Astrocyte (in vitro differentiated cells and primary cell): ENCODE measurements around the gene PGPEP1. TPM values are rescaled to one million over a fixed set of nuclear protein-coding genes. Genes with fewer than 3 reads are reported as not detected.

Experiments
- DNase-seq: peaks from one replicate; pipeline ENCODE4 v3.0.0-alpha.2; 2010; ENCODE audit warnings: low read depth
- FAIRE-seq: peaks from 2 replicates; lab custom pipeline; 2011; peaks lifted over from hg19 to GRCh38; lab: Jason Lieb, UNC
- H2AFZ ChIP-seq: 2 replicates; pipeline ENCODE4 v1.6.0; 2012; ENCODE audit warnings: low read depth, low read length, inconsistent platforms
- H3K27ac ChIP-seq: 2 replicates; pipeline ENCODE4 v1.5.1; 2011; ENCODE audit warnings: low read depth, low read length, inconsistent platforms
- H3K27me3 ChIP-seq: 2 replicates; pipeline ENCODE4 v1.6.0; 2011; ENCODE audit warnings: low read length, inconsistent platforms; ENCODE audit not compliant: insufficient read depth
- H3K36me3 ChIP-seq: 2 replicates; pipeline ENCODE4 v1.5.1; 2011; ENCODE audit warnings: low read length, inconsistent platforms; ENCODE audit not compliant: insufficient read depth
- H3K4me1 ChIP-seq: 2 replicates; pipeline ENCODE4 v1.5.1; 2011; ENCODE audit warnings: low read length, inconsistent platforms; ENCODE audit not compliant: insufficient read depth
- H3K4me2 ChIP-seq: 2 replicates; pipeline ENCODE4 v1.6.0; 2012; ENCODE audit warnings: low read length, inconsistent platforms
- H3K4me3 ChIP-seq: 2 replicates; pipeline ENCODE4 v1.5.1; 2011; ENCODE audit warnings: low read depth, mild to moderate bottlenecking, low read length, inconsistent platforms; ENCODE audit not compliant: insufficient read depth
- H3K79me2 ChIP-seq: 2 replicates; pipeline ENCODE4 v1.6.0; 2012; ENCODE audit warnings: mild to moderate bottlenecking, low read length, inconsistent platforms; ENCODE audit not compliant: insufficient read depth
- H3K9ac ChIP-seq: 2 replicates; pipeline ENCODE4 v1.6.0; 2012; ENCODE audit warnings: mild to moderate bottlenecking, low read length, inconsistent platforms
- H3K9me3 ChIP-seq: 2 replicates; pipeline ENCODE4 v1.5.1; 2012; ENCODE audit warnings: low read depth, mild to moderate bottlenecking, low read length, inconsistent platforms; ENCODE audit not compliant: insufficient read depth
- H4K20me1 ChIP-seq: 2 replicates; pipeline ENCODE4 v1.6.0; 2012; ENCODE audit warnings: low read length, inconsistent platforms; ENCODE audit not compliant: insufficient read depth
- H3K27ac Mint-ChIP-seq: one replicate; pipeline ENCODE4 v1.8.0; 2021; ENCODE audit warnings: mild to moderate bottlenecking, mixed read lengths; ENCODE audit not compliant: unreplicated experiment
- H3K27me3 Mint-ChIP-seq: one replicate; pipeline ENCODE4 v1.8.0; 2021; ENCODE audit warnings: low read depth, mixed read lengths; ENCODE audit not compliant: unreplicated experiment
- H3K36me3 Mint-ChIP-seq: one replicate; pipeline ENCODE4 v1.8.0; 2021; ENCODE audit warnings: low read depth, mixed read lengths; ENCODE audit not compliant: unreplicated experiment
- H3K4me1 Mint-ChIP-seq: one replicate; pipeline ENCODE4 v1.8.0; 2021; ENCODE audit warnings: low read depth, mixed read lengths; ENCODE audit not compliant: unreplicated experiment
- H3K4me3 Mint-ChIP-seq: one replicate; pipeline ENCODE4 v1.8.0; 2021; ENCODE audit warnings: mild to moderate bottlenecking, moderate library complexity, mixed read lengths; ENCODE audit not compliant: unreplicated experiment
- H3K9me3 Mint-ChIP-seq: one replicate; pipeline ENCODE4 v1.8.0; 2021; ENCODE audit warnings: mild to moderate bottlenecking, mixed read lengths; ENCODE audit not compliant: unreplicated experiment
- CTCF ChIP-seq: IDR thresholded peaks from 2 replicates; pipeline ENCODE4 v1.5.1; 2011; ENCODE audit warnings: low read depth, mild to moderate bottlenecking, inconsistent platforms, low read length, moderate library complexity; ENCODE audit not compliant: insufficient read depth
- EZH2 ChIP-seq: IDR thresholded peaks from 2 replicates; pipeline ENCODE4 v1.6.1; 2012; ENCODE audit warnings: mild to moderate bottlenecking, low read length, inconsistent platforms; ENCODE audit not compliant: insufficient read depth
- total RNA-seq: library from RNA; stranded (reverse); gene quantifications from 2 replicates; pipeline ENCODE4 v1.2.1, GENCODE V29; 2021

PGPEP1 gene
- total RNA-seq, 1 donor from 2014 or later, result 28.4 TPM

- Histone ChIP-seq H3K9me3 (no peaks in the 10 kb centered on the region), H3K36me3 (peaks cover under 1% of the 10 kb centered on the region), H4K20me1 (no peaks in the 10 kb centered on the region), H3K79me2 (no peaks in the 10 kb centered on the region), H3K9ac (no peak overlapping the region), H3K27me3 (no peaks in the 10 kb centered on the region), H3K4me2 (no peak overlapping the region), H3K27ac (no peak overlapping the region), H2AFZ (no peak overlapping the region), H3K4me1 (peaks cover 26% of the 10 kb centered on the region), H3K4me3 (no peak overlapping the region)
- no peaks in the 10 kb centered on the region for H3K27me3 Mint-ChIP-seq
- no peak overlapping the region for H3K4me3 Mint-ChIP-seq
- peaks cover 14% of the 10 kb centered on the region for H3K4me1 Mint-ChIP-seq
- no peaks in the 10 kb centered on the region for H3K9me3 Mint-ChIP-seq
- TF ChIP-seq CTCF, result no peak
- peak overlapping the region; percentile 92 for H3K27ac Mint-ChIP-seq
- DNase-seq (no peak), FAIRE-seq (no peak)
- peaks cover 7% of the 10 kb centered on the region for H3K36me3 Mint-ChIP-seq
These were observed 28.3 kb downstream of the PGPEP1 start for GRCh38 chr19:18368504-18369222.

GRCh38 chr19:18373407-18373891 is 33.1 kb downstream of the PGPEP1 start:
- H3K4me3 ChIP-seq, result no peak overlapping the region
- peak overlapping the region; percentile 72 for H3K9ac ChIP-seq
- TF ChIP-seq CTCF (no peak), EZH2 (no peak)
- peaks cover 19% of the 10 kb centered on the region for H3K4me1 ChIP-seq
- peak overlapping the region; percentile 29 for H2AFZ ChIP-seq
- H3K79me2 ChIP-seq, result no peaks in the 10 kb centered on the region
- Mint-ChIP-seq H3K36me3 (no peaks in the 10 kb centered on the region), H3K9me3 (no peaks in the 10 kb centered on the region), H3K27ac (peak overlapping the region; percentile 96), H3K4me1 (peaks cover 19% of the 10 kb centered on the region), H3K27me3 (no peaks in the 10 kb centered on the region), H3K4me3 (peak overlapping the region; percentile 68)
- H3K4me2 ChIP-seq, result peak overlapping the region; percentile 49
- peak overlapping the region; percentile 92 for H3K27ac ChIP-seq
- no peaks in the 10 kb centered on the region for H3K27me3 ChIP-seq
- H4K20me1 ChIP-seq, result no peaks in the 10 kb centered on the region
- DNase-seq, result no peak
- no peak for FAIRE-seq
- H3K9me3 ChIP-seq, result no peaks in the 10 kb centered on the region
- no peaks in the 10 kb centered on the region for H3K36me3 ChIP-seq
